Epithelial cell of alveolus of lung (primary cell): Measurements from ENCODE around the gene RRH. TPM values are rescaled to one million over a fixed set of nuclear protein-coding genes. Genes with fewer than 3 reads are reported as not detected.

Source experiments
- total RNA-seq: library from RNA; depleted of rRNA; stranded (reverse); fragments of >200 nt; gene quantifications from 2 replicates; pipeline ENCODE4 v1.2.1, GENCODE V29; 2015

RRH gene, protein sequence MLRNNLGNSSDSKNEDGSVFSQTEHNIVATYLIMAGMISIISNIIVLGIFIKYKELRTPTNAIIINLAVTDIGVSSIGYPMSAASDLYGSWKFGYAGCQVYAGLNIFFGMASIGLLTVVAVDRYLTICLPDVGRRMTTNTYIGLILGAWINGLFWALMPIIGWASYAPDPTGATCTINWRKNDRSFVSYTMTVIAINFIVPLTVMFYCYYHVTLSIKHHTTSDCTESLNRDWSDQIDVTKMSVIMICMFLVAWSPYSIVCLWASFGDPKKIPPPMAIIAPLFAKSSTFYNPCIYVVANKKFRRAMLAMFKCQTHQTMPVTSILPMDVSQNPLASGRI
- total RNA-seq, result 0.13 and 0.24 TPM in 2 replicates

DNA sequence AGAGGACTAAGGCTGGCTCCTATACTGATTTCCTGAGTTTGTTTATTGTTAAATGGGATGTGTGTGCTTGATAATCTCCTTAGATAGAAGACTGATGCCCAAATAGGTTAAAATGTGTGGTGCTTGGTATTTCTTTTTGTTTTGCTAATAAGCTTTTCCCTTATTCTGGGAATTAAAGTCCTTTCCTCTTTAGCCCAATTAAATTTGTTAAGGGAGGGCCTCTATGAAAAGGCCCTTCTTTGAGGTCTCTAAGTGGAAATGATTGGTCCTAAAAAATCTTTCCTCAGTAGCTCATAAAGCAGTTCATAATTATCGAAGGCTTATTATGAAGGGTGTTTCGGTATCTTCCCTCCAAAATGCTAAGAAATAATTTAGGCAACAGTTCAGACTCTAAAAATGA, at the start of gene RRH:
Gene RRH, plus strand, starts transcription at position 301 of the 400 bp plus-strand sequence. Its CDS starts 56 bp downstream, at position 357.

GRCh38 chr4:109801895-109802319, 25.9 kb upstream of the RRH start, which contains the start of gene CFI:
Gene CFI (minus strand): TSS chr4:109801999. CDS start chr4:109801971, 28 bp downstream.

DNA sequence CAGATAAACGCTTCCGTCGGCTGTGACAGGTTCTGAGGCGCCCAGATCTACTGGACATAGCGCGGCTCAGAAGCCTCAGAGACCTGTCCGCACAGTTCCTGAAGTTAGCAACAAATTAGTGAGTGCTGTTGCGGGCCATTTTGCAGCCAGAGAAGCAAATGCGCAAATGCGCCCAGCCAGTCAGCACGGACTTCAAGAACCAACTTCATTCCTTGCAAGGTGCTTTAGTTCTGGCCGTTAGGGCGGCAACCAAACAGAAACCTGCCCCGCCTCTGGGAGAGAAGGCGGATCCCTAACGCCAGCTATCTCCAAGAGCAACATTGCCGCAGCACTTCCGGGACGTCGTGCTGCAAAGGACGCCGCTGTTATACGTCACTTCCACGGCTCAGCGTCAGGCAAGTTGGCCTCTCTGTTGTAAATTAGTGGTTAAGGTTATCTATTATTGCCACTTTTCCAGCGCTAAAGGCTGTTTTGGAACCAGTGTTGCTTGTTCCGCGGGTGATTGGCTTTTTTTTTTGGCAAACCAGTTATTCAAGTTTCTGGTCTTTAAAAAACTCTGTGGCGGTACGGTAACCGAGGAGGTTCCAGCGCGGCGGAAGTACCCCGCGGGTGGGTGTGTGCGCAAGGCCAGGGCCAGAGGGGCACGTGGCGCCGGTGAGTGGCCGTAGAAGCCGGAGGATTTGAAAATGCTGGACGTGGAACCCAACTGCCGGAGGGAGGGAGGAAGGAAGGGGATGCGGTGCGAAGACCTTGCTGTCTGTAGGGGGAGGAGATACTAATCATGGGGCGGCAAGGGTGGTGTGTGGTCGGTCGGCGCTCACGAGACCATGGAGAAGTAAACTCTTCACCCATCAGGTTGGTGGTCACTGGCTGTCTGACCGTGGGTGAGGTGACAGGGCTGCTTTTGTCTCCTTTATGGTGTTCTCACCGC, 12.4 kb upstream of the RRH start, which contains the start of gene GAR1:
Gene GAR1, plus strand, starts transcription at position 612 of the 931 bp plus-strand sequence. CDS start 403 bp downstream, outside the sequence.

GRCh38 chr4:109847896-109848442, 20.2 kb downstream of the RRH start, which contains the start of gene LRIT3:
Gene LRIT3 (plus strand): TSS chr4:109848107. CDS start chr4:109848202, 95 bp downstream.

Other genes starting within 250 kb of the RRH start
- 13.7 and 30.5 TPM in 2 replicates for gene CASP6, start 124.5 kb upstream of the RRH start, total RNA-seq
- gene PLA2G12A, start 97.9 kb upstream of the RRH start, total RNA-seq, result 13.7 and 28.3 TPM in 2 replicates
- gene CFI, start 26.0 kb upstream of the RRH start, total RNA-seq, result 12.2 and 18.3 TPM in 2 replicates
- 13.2 and 17.0 TPM in 2 replicates for gene GAR1, start 12.2 kb upstream of the RRH start, total RNA-seq
- gene LRIT3, start 20.1 kb downstream of the RRH start, total RNA-seq, result under 0.01 TPM in 1 of 2 replicates, not detected in the other
- 0.08 and 0.13 TPM in 2 replicates for gene EGF, start 84.9 kb downstream of the RRH start, total RNA-seq